ENCODE results near the gene OTOF. TPM values are rescaled to one million over a fixed set of nuclear protein-coding genes. Genes with fewer than 3 reads are reported as not detected.
A peak's percentile ranks its signal among the peaks of the same experiment; 100 is the strongest.

OTOF gene
- total RNA-seq, 1 experiment from 2014 or later, result 0.14 TPM

DNA sequence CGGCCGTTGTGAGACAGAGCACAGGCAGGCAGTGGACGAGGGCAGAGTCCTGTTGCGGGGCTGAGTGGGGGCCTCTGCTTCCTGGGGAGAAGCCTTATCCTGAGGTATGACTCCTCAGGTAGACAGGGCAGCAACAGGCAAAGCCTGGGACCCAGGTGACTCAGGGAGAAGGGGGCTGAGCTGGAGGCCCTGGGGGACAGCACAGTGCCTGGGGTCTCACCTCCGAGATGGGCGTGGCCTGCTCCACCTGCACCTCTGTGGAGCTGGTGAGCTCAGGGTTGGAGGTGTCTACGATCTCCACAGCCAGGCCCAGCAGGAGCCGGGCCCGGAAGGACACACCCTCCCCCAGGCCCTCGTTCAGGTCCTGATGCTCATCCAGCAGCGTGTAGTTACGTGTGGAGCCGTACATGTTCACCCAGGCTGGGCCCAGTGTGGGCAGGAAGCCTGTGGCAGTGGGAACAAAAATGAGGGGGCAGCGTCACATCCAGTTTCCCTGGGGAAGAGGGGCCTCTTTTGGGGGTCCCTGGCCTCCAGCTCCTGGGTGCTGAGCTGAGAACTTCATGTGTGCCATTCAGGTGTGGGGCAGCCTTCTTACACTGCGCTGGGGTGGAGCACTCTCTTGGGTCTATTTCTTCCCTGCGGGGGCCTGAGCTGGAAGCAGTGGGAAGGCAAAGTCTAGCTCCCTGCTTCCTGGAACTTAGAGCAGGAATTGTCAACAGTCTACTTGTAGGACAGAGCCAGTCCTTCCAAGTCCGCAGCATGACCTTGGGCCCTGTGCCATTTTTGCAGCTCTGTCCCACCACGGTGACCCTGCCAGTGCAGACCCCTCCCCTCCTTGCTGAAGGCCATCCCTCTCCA is 2.9 kb upstream of the OTOF start:
- no peak overlapping the region for H3K4me3 ChIP-seq (ENCODE audit: insufficient read depth, low read depth, low read length)
- H3K27me3 ChIP-seq (ENCODE audit: control insufficient read depth, insufficient read depth, low read length), result no peaks in the 10 kb centered on the region
- peak; percentile 46 for DNase-seq
- no peaks in the 10 kb centered on the region for H3K36me3 ChIP-seq (replicated peaks; ENCODE audit: control insufficient read depth, insufficient read depth, low read length)

DNA sequence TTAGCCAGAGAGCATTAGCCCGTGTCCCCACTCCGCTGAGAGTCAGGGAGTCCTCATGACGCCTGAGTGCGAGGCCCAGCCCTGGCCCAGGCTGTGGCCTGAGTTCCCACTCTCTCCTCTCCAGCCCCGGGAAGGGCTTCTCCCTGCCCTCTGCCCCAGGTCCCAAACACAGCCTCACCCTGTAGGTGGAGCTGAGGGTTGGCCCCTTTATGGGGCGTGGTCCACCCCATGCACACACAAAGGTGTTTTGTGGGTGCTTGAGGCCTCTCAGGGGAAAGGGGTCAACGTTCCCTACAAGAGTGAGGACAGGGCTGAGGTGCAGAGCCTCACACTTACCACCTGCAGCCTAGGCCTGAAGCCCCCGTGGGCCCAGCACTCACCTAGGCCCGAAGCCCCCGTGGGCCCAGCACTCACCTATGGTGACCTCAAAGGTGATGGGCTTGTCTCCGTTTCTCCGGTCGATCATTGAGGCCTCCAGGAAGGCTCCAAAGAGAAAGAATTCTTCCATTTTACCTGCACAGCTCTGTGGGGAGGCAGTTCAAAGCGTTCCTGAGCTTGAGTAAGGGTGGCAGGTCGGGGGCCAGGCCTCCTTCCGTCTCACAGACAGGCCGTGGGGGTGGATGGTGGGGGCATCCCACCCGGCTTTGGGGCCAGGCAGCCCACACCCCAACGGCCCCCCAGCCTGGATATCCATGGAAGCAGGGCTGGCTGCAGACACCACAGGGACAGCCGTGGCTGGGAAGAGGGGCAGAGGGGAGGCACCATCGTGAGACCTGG is 2.1 kb upstream of the OTOF start:
- DNase-seq, result peak; percentile 50
- H3K27me3 ChIP-seq (ENCODE audit: control insufficient read depth, insufficient read depth, low read length), result no peaks in the 10 kb centered on the region
- H3K4me3 ChIP-seq (ENCODE audit: insufficient read depth, low read depth, low read length), result no peak overlapping the region
- no peaks in the 10 kb centered on the region for H3K36me3 ChIP-seq (replicated peaks; ENCODE audit: control insufficient read depth, insufficient read depth, low read length)

DNA sequence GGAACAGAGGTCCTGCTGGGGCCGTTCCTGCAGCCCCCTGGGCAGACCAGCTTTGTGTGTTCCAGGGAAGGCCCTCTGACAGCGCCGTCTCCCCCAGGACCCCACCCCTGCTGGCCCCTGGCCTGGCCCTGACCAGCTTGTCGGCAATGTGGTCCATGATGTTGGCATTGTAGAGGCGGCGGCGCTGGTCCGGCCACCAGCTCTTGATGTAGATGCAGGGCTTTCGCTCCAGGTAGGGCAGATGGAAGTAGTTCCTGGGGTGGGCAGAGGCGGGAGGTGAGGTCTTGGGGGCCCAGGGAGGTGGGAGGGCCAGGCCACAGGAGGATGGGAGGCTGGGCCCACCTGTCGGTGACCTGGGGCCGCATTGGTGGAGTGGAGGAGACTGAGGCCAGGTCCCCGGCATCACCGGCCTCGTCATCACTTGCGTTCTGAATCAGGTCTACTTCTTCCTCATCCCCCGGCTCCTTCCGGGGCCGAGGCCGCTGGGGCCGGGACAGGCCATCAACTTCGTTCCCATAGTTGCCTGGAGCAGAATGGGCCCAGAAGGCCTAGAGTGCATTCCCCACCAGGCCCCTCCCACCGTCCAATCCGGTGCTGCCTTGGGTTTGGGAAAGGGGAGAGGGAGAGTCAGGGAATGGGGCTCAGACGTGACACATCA is 1.3 kb upstream of the OTOF start:
- Histone ChIP-seq H3K4me3 (ENCODE audit: insufficient read depth, low read depth, low read length) (no peak overlapping the region), H3K27me3 (ENCODE audit: control insufficient read depth, insufficient read depth, low read length) (no peaks in the 10 kb centered on the region), H3K36me3 (replicated peaks; ENCODE audit: control insufficient read depth, insufficient read depth, low read length) (no peaks in the 10 kb centered on the region)
- DNase-seq, result peak; percentile 58

DNA sequence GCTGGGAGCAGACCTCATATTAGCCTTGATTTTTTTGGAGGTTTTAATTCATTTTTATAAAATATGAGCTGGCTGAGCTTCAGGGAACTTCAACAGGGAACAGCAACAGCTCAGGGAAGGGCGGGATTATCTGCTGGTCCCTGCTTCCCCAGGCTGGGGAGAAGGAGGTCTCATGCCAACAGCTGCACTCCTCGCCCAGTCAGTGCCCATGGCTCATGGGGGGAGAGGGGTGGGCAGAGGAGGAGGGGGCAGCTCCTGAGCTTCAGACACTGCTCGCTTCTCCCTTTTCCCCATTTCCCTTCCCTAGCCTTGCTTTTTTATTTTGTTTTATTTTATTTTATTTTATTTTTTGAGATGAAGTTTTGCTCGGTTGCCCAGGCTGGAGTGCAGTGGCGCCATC is 442 bp upstream of the OTOF start:
- Histone ChIP-seq H3K27me3 (ENCODE audit: control insufficient read depth, insufficient read depth, low read length) (no peaks in the 10 kb centered on the region), H3K4me3 (ENCODE audit: insufficient read depth, low read depth, low read length) (no peak overlapping the region), H3K36me3 (replicated peaks; ENCODE audit: control insufficient read depth, insufficient read depth, low read length) (no peaks in the 10 kb centered on the region)
- no peak for DNase-seq

DNA sequence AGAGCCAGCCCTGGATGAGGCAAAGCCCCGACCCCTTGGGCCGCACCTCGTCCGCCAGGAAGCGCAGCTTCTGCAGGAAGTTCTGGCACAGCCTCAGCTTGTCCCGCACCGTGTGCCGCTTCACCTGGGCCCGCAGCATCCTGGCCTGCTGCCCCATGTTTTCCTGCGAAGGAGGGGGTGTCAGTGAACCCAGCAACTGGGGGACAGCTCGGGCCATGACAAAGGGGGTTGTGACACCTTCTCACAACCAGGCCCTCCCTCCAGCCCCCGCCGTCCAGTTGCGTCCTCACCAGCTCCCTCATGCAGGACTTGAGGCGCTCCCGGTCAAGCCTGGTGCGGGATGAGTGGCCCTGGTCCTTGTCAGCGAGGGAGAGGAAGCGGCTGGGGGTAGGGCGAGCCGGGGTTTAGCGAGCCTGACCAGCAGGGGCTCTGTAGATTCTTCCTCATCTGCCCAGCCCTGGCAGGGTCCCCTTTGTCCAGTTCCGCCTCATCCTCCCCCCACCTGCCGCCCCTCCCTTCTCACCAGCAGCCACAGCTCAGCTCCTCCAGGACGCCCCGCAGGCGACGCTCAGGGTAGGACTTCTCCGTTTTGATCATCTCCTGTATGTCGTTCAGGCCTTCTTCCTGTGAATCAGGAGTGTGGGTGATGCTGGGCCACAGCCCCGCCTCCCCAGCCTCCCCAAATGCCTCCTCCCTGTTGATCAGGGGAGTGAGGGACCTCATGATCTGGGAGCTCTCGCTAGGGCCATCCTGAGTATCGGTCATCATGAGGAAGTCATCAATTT is 606 bp downstream of the OTOF start:
- Histone ChIP-seq H3K27me3 (ENCODE audit: control insufficient read depth, insufficient read depth, low read length) (no peaks in the 10 kb centered on the region), H3K4me3 (ENCODE audit: insufficient read depth, low read depth, low read length) (no peak overlapping the region), H3K36me3 (replicated peaks; ENCODE audit: control insufficient read depth, insufficient read depth, low read length) (no peaks in the 10 kb centered on the region)
- DNase-seq, result peak; percentile 79

DNA sequence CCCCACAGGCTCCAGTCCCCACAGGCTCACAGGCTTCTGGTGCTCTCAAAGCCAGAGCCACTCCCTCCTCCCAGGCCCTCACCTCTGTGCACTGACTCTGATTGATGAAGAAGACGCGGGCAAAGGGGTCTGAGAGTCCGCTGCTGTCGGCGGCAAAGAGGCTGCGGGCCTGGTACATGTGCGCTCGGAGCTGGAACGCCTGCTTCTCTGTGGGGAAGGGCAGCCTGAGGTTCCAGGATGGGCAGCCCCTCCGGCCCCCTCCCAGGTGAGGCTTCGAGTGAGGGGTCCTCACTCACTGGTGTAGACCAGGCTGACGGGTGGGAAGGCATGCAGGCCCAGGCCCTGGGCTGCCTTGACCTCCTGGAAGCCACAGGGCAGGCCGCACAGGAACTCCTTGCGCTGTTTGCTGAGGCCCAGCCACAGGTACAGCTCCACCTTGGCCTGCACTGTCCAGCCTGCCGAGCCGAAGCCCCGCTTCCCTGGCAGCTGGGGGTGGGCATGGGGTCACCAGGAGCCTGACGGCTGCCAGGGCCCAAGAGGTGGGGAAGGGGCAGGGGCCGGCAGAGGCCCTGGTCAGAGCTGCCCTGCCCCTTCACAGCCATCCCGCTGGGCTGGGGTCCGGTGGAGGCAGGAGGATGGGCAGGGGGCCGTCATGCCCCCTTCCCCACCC is 2.0 kb downstream of the OTOF start:
- H3K27me3 ChIP-seq (ENCODE audit: control insufficient read depth, insufficient read depth, low read length), result no peaks in the 10 kb centered on the region
- DNase-seq, result peak; percentile 60
- H3K36me3 ChIP-seq (replicated peaks; ENCODE audit: control insufficient read depth, insufficient read depth, low read length), result no peaks in the 10 kb centered on the region
- no peak overlapping the region for H3K4me3 ChIP-seq (ENCODE audit: insufficient read depth, low read depth, low read length)

DNA sequence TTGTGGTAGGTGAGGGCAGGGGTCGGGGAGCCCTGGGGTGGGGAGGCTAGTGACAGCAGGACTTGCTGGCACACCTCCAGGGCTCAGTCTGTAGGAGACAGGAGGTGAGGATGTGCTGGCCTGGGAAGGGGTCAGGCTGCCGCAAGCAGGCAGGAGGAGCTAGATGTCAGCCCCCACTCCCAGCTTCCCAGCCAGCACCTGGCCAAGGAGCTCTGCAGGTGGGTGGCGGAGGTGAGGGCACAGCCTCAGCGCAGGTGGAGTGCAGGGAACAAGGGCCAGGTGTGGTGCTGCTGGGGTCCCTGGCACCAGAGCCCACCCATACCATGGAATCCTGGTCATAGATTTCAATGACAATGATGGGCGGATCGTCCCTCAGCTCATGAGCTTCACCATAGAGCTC is 2.9 kb downstream of the OTOF start:
- DNase-seq, result peak; percentile 51
- Histone ChIP-seq H3K27me3 (ENCODE audit: control insufficient read depth, insufficient read depth, low read length) (no peaks in the 10 kb centered on the region), H3K36me3 (replicated peaks; ENCODE audit: control insufficient read depth, insufficient read depth, low read length) (no peaks in the 10 kb centered on the region), H3K4me3 (ENCODE audit: insufficient read depth, low read depth, low read length) (no peak overlapping the region)

DNA sequence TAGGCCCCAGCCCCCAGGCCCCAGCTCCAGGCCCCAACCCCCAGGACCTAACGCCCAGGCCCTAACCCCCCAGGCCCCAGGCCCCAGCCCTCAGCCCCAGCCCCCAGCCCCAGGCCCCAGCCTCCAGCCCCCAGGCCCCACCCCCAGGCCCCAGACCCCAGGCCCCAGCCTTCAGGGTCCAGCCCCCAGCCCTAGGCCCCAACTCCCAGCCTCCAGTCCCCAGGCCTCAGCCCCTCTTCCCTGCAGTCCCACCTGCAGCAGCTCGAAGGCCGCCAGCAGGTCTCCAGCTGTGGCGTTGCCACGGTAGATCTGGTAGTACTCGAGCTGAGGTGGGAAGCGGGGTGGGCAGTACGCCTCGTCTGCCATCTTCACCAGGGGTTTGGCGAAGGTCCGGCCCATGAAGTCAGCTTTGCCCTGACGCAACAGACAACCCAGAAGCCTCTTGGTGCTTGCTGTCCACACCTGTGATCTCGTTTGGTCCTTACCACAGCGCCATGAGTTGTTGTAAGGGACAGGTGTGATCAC is 3.6 kb downstream of the OTOF start:
- H3K36me3 ChIP-seq (replicated peaks; ENCODE audit: control insufficient read depth, insufficient read depth, low read length), result no peaks in the 10 kb centered on the region
- DNase-seq, result no peak
- H3K4me3 ChIP-seq (ENCODE audit: insufficient read depth, low read depth, low read length), result no peak overlapping the region
- no peaks in the 10 kb centered on the region for H3K27me3 ChIP-seq (ENCODE audit: control insufficient read depth, insufficient read depth, low read length)

DNA sequence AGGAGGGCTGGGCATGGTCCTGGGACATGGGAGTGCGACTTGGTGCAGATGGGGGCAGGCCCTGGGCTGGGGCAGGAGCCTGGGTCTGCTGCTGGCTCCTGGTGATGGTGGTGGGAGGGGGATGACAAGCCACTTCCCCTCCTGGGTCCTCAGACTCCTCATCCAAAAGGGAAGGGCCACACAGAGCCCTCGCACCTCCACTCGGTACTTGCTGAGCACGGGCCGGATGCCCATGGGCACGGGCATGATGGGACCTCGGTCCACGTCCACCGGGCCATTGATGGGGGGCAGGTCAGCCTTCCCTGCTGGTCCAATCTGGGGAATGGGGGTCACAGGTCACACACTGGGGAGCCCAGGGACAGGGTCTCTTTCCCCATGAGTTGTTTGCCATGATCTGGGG is 4.1 kb downstream of the OTOF start:
- Histone ChIP-seq H3K27me3 (ENCODE audit: control insufficient read depth, insufficient read depth, low read length) (no peaks in the 10 kb centered on the region), H3K4me3 (ENCODE audit: insufficient read depth, low read depth, low read length) (no peak overlapping the region), H3K36me3 (replicated peaks; ENCODE audit: control insufficient read depth, insufficient read depth, low read length) (no peaks in the 10 kb centered on the region)
- no peak for DNase-seq

DNA sequence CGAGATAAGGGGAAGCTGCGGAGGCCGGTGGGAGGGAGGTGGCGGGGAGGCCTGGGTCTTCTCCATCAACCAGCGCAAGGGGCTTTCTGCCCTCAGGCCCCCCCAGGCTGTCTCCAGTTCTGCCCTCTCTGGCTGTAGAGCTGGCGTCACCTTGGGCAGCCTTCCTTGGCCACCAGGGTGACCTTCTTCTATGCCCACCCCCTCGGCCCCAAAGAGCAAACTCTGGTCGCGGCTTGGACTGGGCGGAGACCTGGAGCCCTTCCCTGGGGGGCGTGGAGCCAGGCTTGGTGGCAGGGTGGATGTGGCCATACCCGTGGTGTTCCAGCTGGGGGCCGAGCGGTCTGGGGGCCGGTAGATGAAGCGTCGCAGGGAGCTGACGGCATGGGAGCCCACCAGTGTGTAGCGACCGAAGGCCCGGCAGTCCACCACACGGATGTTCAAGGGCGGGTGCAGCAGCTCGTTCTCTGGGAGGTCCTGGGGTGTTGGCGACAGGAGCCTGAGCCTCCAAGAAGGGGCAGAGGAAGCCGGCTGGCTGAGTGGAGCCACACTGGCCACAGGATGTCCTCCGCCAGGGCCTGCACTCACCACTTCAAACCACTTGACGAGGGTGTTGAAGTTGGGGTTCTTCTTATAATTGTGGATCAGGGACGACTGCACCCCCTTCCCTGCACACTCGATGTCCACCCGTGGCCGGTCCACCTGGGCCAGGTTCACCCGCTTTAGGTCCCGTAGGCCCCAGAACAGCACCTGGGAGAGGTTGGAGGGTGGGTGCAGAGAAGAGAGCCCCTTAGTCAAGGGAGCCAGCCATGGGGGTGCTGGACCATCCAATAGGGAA is 4.9 kb downstream of the OTOF start:
- H3K27me3 ChIP-seq (ENCODE audit: control insufficient read depth, insufficient read depth, low read length), result no peaks in the 10 kb centered on the region

DNA sequence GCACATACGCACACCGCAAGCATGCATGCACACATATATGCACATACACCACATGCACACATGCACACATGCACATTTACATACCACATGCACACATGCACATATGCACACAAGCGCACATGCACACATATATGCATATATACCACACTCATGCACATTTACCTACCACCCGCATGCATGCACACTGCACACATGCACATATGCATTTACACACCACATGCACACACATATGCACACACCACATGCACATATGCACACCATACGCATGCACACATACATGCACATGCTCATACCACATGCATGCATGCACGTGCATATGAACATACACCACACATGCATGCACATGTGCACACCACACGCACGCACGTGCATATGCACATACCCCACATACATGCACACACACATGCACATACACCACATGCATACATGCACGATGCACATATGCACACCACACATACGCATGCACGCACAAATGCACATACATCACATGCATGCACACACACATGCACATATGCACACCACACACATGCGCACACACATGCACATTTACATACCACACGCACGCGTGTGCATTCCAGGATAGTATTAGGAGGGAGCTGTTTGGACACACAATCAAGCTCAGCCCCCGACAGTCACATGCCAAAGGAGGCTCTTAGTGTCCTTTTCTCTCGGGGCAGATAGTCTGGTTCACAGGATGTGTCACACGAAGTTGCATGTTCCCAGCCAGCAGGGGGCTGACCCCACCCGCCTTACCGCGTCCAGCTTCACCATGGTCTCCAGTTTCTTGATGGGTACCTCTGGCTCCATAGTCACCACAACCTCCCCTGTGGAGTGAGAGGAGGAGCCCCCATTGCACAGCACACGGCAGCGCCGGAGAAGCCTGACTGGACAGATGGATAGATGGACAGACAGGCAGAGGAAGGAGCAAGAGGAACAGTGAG is 5.9 kb downstream of the OTOF start:
- no peak overlapping the region for H3K4me3 ChIP-seq (ENCODE audit: insufficient read depth, low read depth, low read length)
- no peaks in the 10 kb centered on the region for H3K36me3 ChIP-seq (replicated peaks; ENCODE audit: control insufficient read depth, insufficient read depth, low read length)
- peak; percentile 70 for DNase-seq
- no peaks in the 10 kb centered on the region for H3K27me3 ChIP-seq (ENCODE audit: control insufficient read depth, insufficient read depth, low read length)

More for the DNA sequence above, 4.9 kb downstream of the OTOF start:
- DNase-seq, result peak; percentile 55
- Histone ChIP-seq H3K4me3 (ENCODE audit: insufficient read depth, low read depth, low read length) (no peak overlapping the region), H3K36me3 (replicated peaks; ENCODE audit: control insufficient read depth, insufficient read depth, low read length) (no peaks in the 10 kb centered on the region)

DNA sequence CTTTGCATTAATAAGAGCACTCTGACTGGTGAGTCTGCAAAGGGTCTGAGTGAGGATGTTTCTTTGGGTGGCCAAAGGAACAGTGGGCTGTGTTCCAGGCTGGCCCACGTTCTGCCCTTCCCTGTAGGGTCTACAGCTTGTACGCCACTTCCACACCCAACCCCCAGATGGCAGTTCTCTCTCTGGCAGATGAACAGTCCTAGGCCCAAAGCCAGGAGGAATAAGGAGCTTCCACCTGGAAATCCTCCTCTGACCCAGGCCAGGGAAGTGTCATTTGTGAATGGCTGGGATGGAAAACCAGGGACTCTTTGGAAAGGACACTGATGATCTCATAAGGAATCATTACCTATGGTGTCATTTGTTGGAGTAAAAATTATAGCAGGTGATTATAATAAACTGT is 6.6 kb downstream of the OTOF start:
- peak; percentile 78 for DNase-seq
- Histone ChIP-seq H3K27me3 (ENCODE audit: control insufficient read depth, insufficient read depth, low read length) (no peaks in the 10 kb centered on the region), H3K4me3 (ENCODE audit: insufficient read depth, low read depth, low read length) (no peak overlapping the region)

More for the DNA sequence above, 6.6 kb downstream of the OTOF start:
- no peaks in the 10 kb centered on the region for H3K36me3 ChIP-seq (replicated peaks; ENCODE audit: control insufficient read depth, insufficient read depth, low read length)

Measured in H7 (cell line).